Liver (tissue), 3 donors: Measurements from ENCODE around the gene SH3GL3.

Experiments used
- FOXA2 ChIP-seq: IDR thresholded peaks from 2 replicates; pipeline ENCODE4 v1.6.1; 2016; ENCODE audit warnings: antibody characterized with exemption
- JUND ChIP-seq, 2 donors: IDR thresholded peaks; 2 replicates each; pipeline ENCODE4 v1.6.1; 2016; ENCODE audit warnings: antibody characterized with exemption in 2 of 2
- TF ChIP-seq, protein P1 (sequence below): IDR thresholded peaks from 2 replicates; pipeline ENCODE4 v1.6.1; 2016; ENCODE audit warnings: antibody characterized with exemption
- TF ChIP-seq, protein P2 (sequence below): fragments of 150-350 bp; IDR thresholded peaks from 2 replicates; pipeline ENCODE4 v1.5.1; 2017; ENCODE audit warnings: improper control_type of control experiment, low read depth, low read length; ENCODE audit not compliant: missing input control
- TF ChIP-seq, protein P3 (sequence below): IDR thresholded peaks from 2 replicates; pipeline ENCODE4 v1.6.1; 2016; ENCODE audit warnings: antibody characterized with exemption, mild to moderate bottlenecking
- donor health status: healthy.
- donor health status: healthy.

DNA sequence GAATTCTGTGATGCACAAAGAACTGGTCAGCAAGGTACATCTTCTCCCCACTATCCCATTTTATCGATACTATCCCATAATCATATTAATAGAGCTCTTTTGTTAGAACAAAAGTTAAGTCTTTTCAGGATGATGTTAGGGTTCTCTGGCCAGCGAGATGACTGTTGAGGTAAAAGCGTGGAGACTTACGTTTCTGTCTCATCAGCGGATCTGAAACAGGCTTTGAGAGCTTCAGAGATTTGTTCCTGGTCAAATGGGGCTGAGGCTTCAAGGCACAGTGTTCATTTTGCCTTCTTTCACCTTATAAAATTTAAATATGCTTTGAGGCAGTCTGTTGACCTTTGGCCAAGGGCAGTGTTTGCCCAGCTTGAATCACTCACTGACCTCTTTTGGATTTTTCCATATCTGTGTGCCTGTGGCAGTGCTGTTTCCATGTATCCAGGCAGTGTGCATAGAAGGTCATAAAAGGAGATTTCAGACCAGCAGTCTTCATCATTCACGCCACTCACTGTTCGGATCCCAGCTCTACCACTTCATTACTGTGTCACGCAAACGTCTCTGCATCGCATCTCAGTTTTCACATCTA is 209.9 kb downstream of the SH3GL3 start:
- TF ChIP-seq, protein P1, sequence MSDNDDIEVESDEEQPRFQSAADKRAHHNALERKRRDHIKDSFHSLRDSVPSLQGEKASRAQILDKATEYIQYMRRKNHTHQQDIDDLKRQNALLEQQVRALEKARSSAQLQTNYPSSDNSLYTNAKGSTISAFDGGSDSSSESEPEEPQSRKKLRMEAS = peak; percentile 37
- TF ChIP-seq, protein P2, sequence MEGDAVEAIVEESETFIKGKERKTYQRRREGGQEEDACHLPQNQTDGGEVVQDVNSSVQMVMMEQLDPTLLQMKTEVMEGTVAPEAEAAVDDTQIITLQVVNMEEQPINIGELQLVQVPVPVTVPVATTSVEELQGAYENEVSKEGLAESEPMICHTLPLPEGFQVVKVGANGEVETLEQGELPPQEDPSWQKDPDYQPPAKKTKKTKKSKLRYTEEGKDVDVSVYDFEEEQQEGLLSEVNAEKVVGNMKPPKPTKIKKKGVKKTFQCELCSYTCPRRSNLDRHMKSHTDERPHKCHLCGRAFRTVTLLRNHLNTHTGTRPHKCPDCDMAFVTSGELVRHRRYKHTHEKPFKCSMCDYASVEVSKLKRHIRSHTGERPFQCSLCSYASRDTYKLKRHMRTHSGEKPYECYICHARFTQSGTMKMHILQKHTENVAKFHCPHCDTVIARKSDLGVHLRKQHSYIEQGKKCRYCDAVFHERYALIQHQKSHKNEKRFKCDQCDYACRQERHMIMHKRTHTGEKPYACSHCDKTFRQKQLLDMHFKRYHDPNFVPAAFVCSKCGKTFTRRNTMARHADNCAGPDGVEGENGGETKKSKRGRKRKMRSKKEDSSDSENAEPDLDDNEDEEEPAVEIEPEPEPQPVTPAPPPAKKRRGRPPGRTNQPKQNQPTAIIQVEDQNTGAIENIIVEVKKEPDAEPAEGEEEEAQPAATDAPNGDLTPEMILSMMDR = no peak
- TF ChIP-seq, protein P3, sequence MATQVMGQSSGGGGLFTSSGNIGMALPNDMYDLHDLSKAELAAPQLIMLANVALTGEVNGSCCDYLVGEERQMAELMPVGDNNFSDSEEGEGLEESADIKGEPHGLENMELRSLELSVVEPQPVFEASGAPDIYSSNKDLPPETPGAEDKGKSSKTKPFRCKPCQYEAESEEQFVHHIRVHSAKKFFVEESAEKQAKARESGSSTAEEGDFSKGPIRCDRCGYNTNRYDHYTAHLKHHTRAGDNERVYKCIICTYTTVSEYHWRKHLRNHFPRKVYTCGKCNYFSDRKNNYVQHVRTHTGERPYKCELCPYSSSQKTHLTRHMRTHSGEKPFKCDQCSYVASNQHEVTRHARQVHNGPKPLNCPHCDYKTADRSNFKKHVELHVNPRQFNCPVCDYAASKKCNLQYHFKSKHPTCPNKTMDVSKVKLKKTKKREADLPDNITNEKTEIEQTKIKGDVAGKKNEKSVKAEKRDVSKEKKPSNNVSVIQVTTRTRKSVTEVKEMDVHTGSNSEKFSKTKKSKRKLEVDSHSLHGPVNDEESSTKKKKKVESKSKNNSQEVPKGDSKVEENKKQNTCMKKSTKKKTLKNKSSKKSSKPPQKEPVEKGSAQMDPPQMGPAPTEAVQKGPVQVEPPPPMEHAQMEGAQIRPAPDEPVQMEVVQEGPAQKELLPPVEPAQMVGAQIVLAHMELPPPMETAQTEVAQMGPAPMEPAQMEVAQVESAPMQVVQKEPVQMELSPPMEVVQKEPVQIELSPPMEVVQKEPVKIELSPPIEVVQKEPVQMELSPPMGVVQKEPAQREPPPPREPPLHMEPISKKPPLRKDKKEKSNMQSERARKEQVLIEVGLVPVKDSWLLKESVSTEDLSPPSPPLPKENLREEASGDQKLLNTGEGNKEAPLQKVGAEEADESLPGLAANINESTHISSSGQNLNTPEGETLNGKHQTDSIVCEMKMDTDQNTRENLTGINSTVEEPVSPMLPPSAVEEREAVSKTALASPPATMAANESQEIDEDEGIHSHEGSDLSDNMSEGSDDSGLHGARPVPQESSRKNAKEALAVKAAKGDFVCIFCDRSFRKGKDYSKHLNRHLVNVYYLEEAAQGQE = peak; percentile 90
- peak; percentile 62 for TF ChIP-seq FOXA2
- TF ChIP-seq JUND (IDR thresholded peaks at IDR 0.05) = peak; percentile 33 to 73
